ENCODE measurements around the gene CDH24.

DNA sequence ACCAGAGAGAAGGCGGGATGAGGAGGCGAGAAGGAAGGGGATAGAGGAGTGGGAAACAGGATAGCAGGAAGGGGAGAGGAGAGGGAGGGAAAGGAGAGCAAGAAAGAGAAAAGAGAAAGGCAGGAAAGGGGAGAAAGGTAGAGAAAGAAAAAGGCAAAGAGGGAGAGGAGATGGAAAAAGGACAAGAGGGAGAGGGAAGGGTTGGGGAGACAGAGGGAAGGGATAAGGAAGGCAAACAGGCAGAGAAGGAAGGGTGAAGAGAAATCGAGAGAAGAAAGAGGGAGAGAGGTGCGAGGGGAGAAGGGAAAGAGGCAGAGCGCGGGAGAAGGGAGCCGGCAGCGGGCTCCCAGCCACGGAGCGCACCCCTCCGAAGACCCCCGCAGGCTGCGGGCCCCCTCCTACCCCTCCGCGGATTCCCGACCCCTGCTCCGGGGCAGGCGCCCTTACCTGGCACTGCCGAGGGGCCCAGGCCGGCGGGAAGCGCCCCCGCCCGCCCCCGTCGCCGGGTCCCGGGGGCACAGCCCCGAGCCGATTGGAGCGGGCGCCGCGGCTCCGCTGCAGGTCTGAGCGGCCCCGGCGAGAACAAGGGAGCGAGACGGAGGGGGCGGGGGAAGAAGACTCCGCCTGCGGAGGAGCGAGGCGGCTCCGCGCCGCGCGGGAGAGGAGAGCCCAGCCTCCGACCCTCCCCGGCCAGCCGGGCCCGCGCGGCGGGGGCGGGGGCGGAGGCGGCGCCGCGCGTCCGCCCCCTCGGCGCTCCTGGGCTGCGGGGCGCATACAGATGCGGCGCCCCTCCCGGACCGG, at the start of gene CDH24:
- TF ChIP-seq, protein P1, sequence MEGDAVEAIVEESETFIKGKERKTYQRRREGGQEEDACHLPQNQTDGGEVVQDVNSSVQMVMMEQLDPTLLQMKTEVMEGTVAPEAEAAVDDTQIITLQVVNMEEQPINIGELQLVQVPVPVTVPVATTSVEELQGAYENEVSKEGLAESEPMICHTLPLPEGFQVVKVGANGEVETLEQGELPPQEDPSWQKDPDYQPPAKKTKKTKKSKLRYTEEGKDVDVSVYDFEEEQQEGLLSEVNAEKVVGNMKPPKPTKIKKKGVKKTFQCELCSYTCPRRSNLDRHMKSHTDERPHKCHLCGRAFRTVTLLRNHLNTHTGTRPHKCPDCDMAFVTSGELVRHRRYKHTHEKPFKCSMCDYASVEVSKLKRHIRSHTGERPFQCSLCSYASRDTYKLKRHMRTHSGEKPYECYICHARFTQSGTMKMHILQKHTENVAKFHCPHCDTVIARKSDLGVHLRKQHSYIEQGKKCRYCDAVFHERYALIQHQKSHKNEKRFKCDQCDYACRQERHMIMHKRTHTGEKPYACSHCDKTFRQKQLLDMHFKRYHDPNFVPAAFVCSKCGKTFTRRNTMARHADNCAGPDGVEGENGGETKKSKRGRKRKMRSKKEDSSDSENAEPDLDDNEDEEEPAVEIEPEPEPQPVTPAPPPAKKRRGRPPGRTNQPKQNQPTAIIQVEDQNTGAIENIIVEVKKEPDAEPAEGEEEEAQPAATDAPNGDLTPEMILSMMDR (IDR thresholded peaks at IDR 0.05) = no peak
- TF ChIP-seq POLR2A (IDR thresholded peaks at IDR 0.05; ENCODE audit: low read depth) = no peak
